Cardiac fibroblast (primary cell): ENCODE data around the gene SORT1.

Experiments used
- DNase-seq, 2 donors: peaks; one replicate each; pipeline versions ENCODE4 v3.0.0 to v3.0.0-alpha.2; 2010; ENCODE audit warnings: low read depth in 2 of 2
- H3K4me3 ChIP-seq, 2 donors: replicated peaks in 1 of 2; 1 replicate in 1 of 2; 2 replicates in 1 of 2; pipeline ENCODE4 v1.5.1; 2011; ENCODE audit warnings: low read depth in 2 of 2, low read length in 2 of 2, mild to moderate bottlenecking in 2 of 2, moderate library complexity in 1 of 2
- CTCF ChIP-seq: IDR thresholded peaks from one replicate; pipeline ENCODE4 v1.5.1; 2011; ENCODE audit warnings: low read depth, mild to moderate bottlenecking, low read length, inconsistent platforms

Gene SORT1

GRCh38 chr1:109331113-109331512, 66.6 kb downstream of the SORT1 start:
- H3K4me3 ChIP-seq, result no peak overlapping the region
- TF ChIP-seq CTCF, result no peak
- DNase-seq, result no peak

GRCh38 chr1:109327285-109327684, 70.4 kb downstream of the SORT1 start:
- H3K4me3 ChIP-seq, result no peak overlapping the region
- peak; percentile 8 to 22 for DNase-seq
- TF ChIP-seq CTCF, result no peak

GRCh38 chr1:109322974-109323373, 74.7 kb downstream of the SORT1 start:
- no peak for TF ChIP-seq CTCF

GRCh38 chr1:109319114-109319513, 78.6 kb downstream of the SORT1 start:
- TF ChIP-seq CTCF, result no peak
- H3K4me3 ChIP-seq, result no peak overlapping the region
- DNase-seq, result no peak

More at GRCh38 chr1:109322974-109323373, 74.7 kb downstream of the SORT1 start:
- no peak for DNase-seq
- H3K4me3 ChIP-seq, result no peak overlapping the region

- no peak for TF ChIP-seq CTCF
- no peak overlapping the region for H3K4me3 ChIP-seq
- no peak for DNase-seq
Observed at GRCh38 chr1:109316506-109316905, 81.2 kb downstream of the SORT1 start.

GRCh38 chr1:109315288-109315687, 82.4 kb downstream of the SORT1 start:
- no peak for TF ChIP-seq CTCF

GRCh38 chr1:109314795-109315194, 82.9 kb downstream of the SORT1 start:
- H3K4me3 ChIP-seq, result no peak overlapping the region
- no peak for TF ChIP-seq CTCF
- peak in 1 of 2 donors; percentile 30 for DNase-seq

More at GRCh38 chr1:109315288-109315687, 82.4 kb downstream of the SORT1 start:
- DNase-seq, result no peak
- H3K4me3 ChIP-seq, result no peak overlapping the region
